Activated CD4-positive, CD25-positive, alpha-beta regulatory T cell treated with anti-CD3 and anti-CD28 coated beads, Interleukin-2, amount 50 U/mL, for 16 hours (primary cell): ENCODE data around the gene UNC5CL.
"Not testable (repeated sequence)": the region's sequence is repeated elsewhere in the genome, so short reads cannot be mapped to it uniquely, and the experiment has no call there.

ENCODE experiments used
- DNase-seq: peaks from one replicate; pipeline ENCODE4 v3.0.0-alpha.2; 2020; ENCODE audit warnings: low read depth, low spot score

UNC5CL gene

GRCh38 chr6:41008011-41008410, 31.0 kb downstream of the UNC5CL start:
- no peak for DNase-seq

GRCh38 chr6:41006980-41007379, 32.0 kb downstream of the UNC5CL start:
- not testable (repeated sequence) for DNase-seq

- DNase-seq, result peak; percentile 38
These were observed 32.8 kb downstream of the UNC5CL start for GRCh38 chr6:41006217-41006616.

- no peak for DNase-seq
These were observed 36.9 kb downstream of the UNC5CL start for GRCh38 chr6:41002168-41002567.

GRCh38 chr6:41000248-41000647, 38.8 kb downstream of the UNC5CL start:
- DNase-seq, result no peak

- DNase-seq, result no peak
These were observed 39.5 kb downstream of the UNC5CL start for GRCh38 chr6:40999569-40999968.

GRCh38 chr6:40998661-40999060, 40.4 kb downstream of the UNC5CL start:
- DNase-seq, result no peak

GRCh38 chr6:40997234-40997957, 41.6 kb downstream of the UNC5CL start:
- no peak for DNase-seq

GRCh38 chr6:40996591-40997233, 42.3 kb downstream of the UNC5CL start:
- DNase-seq, result no peak

- DNase-seq, result no peak
These were observed 46.3 kb downstream of the UNC5CL start for GRCh38 chr6:40992746-40993145.

- no peak for DNase-seq
These were observed 48.7 kb downstream of the UNC5CL start for GRCh38 chr6:40990301-40990700.

- no peak for DNase-seq
These were observed 49.5 kb downstream of the UNC5CL start for GRCh38 chr6:40989204-40990169.

GRCh38 chr6:40988634-40989033, 50.4 kb downstream of the UNC5CL start:
- no peak for DNase-seq

- DNase-seq, result no peak
These were observed 51.9 kb downstream of the UNC5CL start for GRCh38 chr6:40986921-40987819.

GRCh38 chr6:40986364-40986763, 52.7 kb downstream of the UNC5CL start:
- no peak for DNase-seq

GRCh38 chr6:40983752-40984151, 55.3 kb downstream of the UNC5CL start:
- no peak for DNase-seq

GRCh38 chr6:40982917-40983316, 56.1 kb downstream of the UNC5CL start:
- no peak for DNase-seq

GRCh38 chr6:40978687-40979289, 60.2 kb downstream of the UNC5CL start:
- DNase-seq, result no peak

- no peak for DNase-seq
These were observed 61.3 kb downstream of the UNC5CL start for GRCh38 chr6:40977695-40978094.

GRCh38 chr6:40977085-40977484, 61.9 kb downstream of the UNC5CL start:
- no peak for DNase-seq
